CD14-positive monocyte (primary cell): Measurements from ENCODE around the gene CD247. TPM values are rescaled to one million over a fixed set of nuclear protein-coding genes. Genes with fewer than 3 reads are reported as not detected.

Experiments
- DNase-seq, 3 donors: peaks; one replicate each; pipeline ENCODE4 v3.0.0-alpha.2; 2011 to 2022
- H2AFZ ChIP-seq: 2 replicates; pipeline ENCODE4 v1.6.0; 2012; ENCODE audit warnings: mild to moderate bottlenecking, low read depth, low read length, inconsistent platforms; ENCODE audit not compliant: insufficient read depth, poor library complexity, severe bottlenecking
- H3K27ac ChIP-seq, 2 donors: 1 replicate in 1 of 2; 2 replicates in 1 of 2; pipeline ENCODE4 v1.5.1; 2012 to 2013; ENCODE audit warnings: low read length in 2 of 2, control low read depth in 1 of 2, inconsistent platforms in 1 of 2, low read depth in 1 of 2, mild to moderate bottlenecking in 1 of 2
- H3K27me3 ChIP-seq, 2 donors: one replicate each; pipeline versions ENCODE4 v1.6.0 to v1.6.1; 2011 to 2013; ENCODE audit warnings: low read length in 2 of 2; ENCODE audit not compliant: control insufficient read depth in 2 of 2, insufficient read depth in 2 of 2
- H3K36me3 ChIP-seq, 2 donors: replicated peaks in 1 of 2; 1 replicate in 1 of 2; 2 replicates in 1 of 2; pipeline versions ENCODE4 v1.5.1 to v1.6.1; 2012 to 2013; ENCODE audit warnings: low read length in 2 of 2, control low read depth in 1 of 2, inconsistent platforms in 1 of 2, mild to moderate bottlenecking in 1 of 2; ENCODE audit not compliant: insufficient read depth in 2 of 2, control insufficient read depth in 1 of 2
- H3K4me1 ChIP-seq, 2 donors: 1 replicate in 1 of 2; 2 replicates in 1 of 2; pipeline versions ENCODE4 v1.5.1 to v1.6.1; 2012 to 2013; ENCODE audit warnings: low read length in 2 of 2, control low read depth in 1 of 2, inconsistent platforms in 1 of 2, mild to moderate bottlenecking in 1 of 2, moderate library complexity in 1 of 2; ENCODE audit not compliant: insufficient read depth in 2 of 2, control insufficient read depth in 1 of 2
- H3K4me2 ChIP-seq: replicated peaks from 2 replicates; pipeline ENCODE3; 2012; ENCODE audit warnings: low read length, moderate library complexity, mild to moderate bottlenecking; ENCODE audit not compliant: poor library complexity, severe bottlenecking; ENCODE audit errors: extremely low read depth
- H3K4me3 ChIP-seq, 3 experiments: fragments of 200-600 bp in 1 of 3; sonication (generic) in 1 of 3; replicated peaks in 1 of 3; 1 replicate in 2 of 3; 2 replicates in 1 of 3; pipeline ENCODE4 v1.5.1; 2011 to 2013; ENCODE audit warnings: low read length in 3 of 3, mild to moderate bottlenecking in 3 of 3, control low read depth in 2 of 3, low read depth in 2 of 3, inconsistent platforms in 1 of 3, moderate library complexity in 1 of 3
- H3K79me2 ChIP-seq: 2 replicates; pipeline ENCODE4 v1.6.0; 2012; ENCODE audit warnings: mild to moderate bottlenecking, control low read depth, inconsistent platforms, low read length, moderate library complexity; ENCODE audit not compliant: insufficient read depth
- H3K9ac ChIP-seq: 2 replicates; pipeline ENCODE4 v1.6.0; 2017; ENCODE audit warnings: low read length, mild to moderate bottlenecking; ENCODE audit not compliant: insufficient read depth, poor library complexity, severe bottlenecking
- H3K9me3 ChIP-seq, 2 donors: replicated peaks in 1 of 2; 1 replicate in 1 of 2; 2 replicates in 1 of 2; pipeline versions ENCODE4 v1.5.1 to v1.6.1; 2012 to 2013; ENCODE audit warnings: low read length in 2 of 2, control low read depth in 1 of 2; ENCODE audit not compliant: control insufficient read depth in 1 of 2, insufficient read depth in 1 of 2
- H4K20me1 ChIP-seq: 2 replicates; pipeline ENCODE4 v1.6.0; 2012; ENCODE audit warnings: mild to moderate bottlenecking, low read length, control low read depth, moderate library complexity; ENCODE audit not compliant: insufficient read depth
- H3K27ac Mint-ChIP-seq, 7 donors: one replicate each; pipeline ENCODE4 v1.8.0; 2020; ENCODE audit warnings: mild to moderate bottlenecking in 7 of 7, mixed read lengths in 7 of 7, moderate library complexity in 6 of 7, inconsistent platforms in 2 of 7
- H3K27me3 Mint-ChIP-seq, 3 donors: one replicate each; pipeline ENCODE4 v1.8.0; 2021 to 2022; ENCODE audit warnings: low read depth in 3 of 3, mild to moderate bottlenecking in 3 of 3, mixed read lengths in 3 of 3, moderate library complexity in 3 of 3, inconsistent platforms in 1 of 3
- H3K36me3 Mint-ChIP-seq, 2 donors: one replicate each; pipeline ENCODE4 v1.8.0; 2020; ENCODE audit warnings: mixed read lengths in 2 of 2, inconsistent platforms in 1 of 2, mild to moderate bottlenecking in 1 of 2
- H3K4me1 Mint-ChIP-seq: one replicate; pipeline ENCODE4 v1.8.0; 2020; ENCODE audit warnings: mild to moderate bottlenecking, mixed read lengths
- H3K4me3 Mint-ChIP-seq, 2 donors: one replicate each; pipeline ENCODE4 v1.8.0; 2020; ENCODE audit warnings: mild to moderate bottlenecking in 2 of 2, mixed read lengths in 2 of 2, moderate library complexity in 1 of 2
- H3K9me3 Mint-ChIP-seq, 7 donors: one replicate each; pipeline ENCODE4 v1.8.0; 2020 to 2022; ENCODE audit warnings: mixed read lengths in 7 of 7, mild to moderate bottlenecking in 6 of 7, moderate library complexity in 6 of 7, inconsistent platforms in 2 of 7
- CTCF ChIP-seq: fragments of 200-600 bp; IDR thresholded peaks from one replicate; pipeline ENCODE4 v1.8.0; 2022; ENCODE audit warnings: antibody characterized with exemption, mild to moderate bottlenecking
- WGBS: methylation state at CpG from one replicate; pipeline ENCODE4 v1.1.5; 2013; ENCODE audit warnings: missing lambda C conversion rate; ENCODE audit not compliant: insufficient coverage; 5-methylcytosine and 5-hydroxymethylcytosine counted together
- intact Hi-C, 2 donors: fragments of 100-400 bp; cut with micrococcal nuclease; formaldehyde crosslinking; loops; one replicate each; pipeline versions ENCODE4 v1.15.0 to v1.15.1; 2023
- polyA plus RNA-seq, 3 donors: library from polyadenylated mRNA; depleted of rRNA in 1 of 3; unstranded in 2 of 3; stranded (reverse) in 1 of 3; fragments of 300-500 nt in 2 of 3; fragments of >200 nt in 1 of 3; fragmentation: Illumina TruSeq in 2 of 3; gene quantifications; 1 replicate in 2 of 3; 2 replicates in 1 of 3; pipeline ENCODE4 v1.2.3, GENCODE V29; 2012 to 2021

Gene CD247
- polyA plus RNA-seq, 3 donors = 0.29 to 1.8 (median 1.6) TPM

GRCh38 chr1:167542109-167543032 lies 24.0 kb upstream of the CD247 start:
- TF ChIP-seq CTCF = no peak
- Mint-ChIP-seq H3K4me1 (peaks cover 43% of the 10 kb centered on the region), H3K9me3 (no peaks in the 10 kb centered on the region), H3K4me3 (peak overlapping the region; percentile 20 to 68), H3K27me3 (peaks cover 0 to 2% (median 1%) of the 10 kb centered on the region in 3 donors), H3K27ac (peak overlapping the region; percentile 80 to 93 (median 89)), H3K36me3 (peaks cover 53 to 72% of the 10 kb centered on the region in 2 donors)
- Histone ChIP-seq H3K9ac (no peak overlapping the region), H3K4me1 (peaks cover 39 to 45% of the 10 kb centered on the region in 2 donors), H3K27me3 (no peaks in the 10 kb centered on the region), H4K20me1 (peaks cover 25% of the 10 kb centered on the region), H3K4me2 (peak overlapping the region; percentile 35), H3K9me3 (no peaks in the 10 kb centered on the region), H3K4me3 (peak overlapping the region in 1 of 3 experiments; percentile 24), H3K79me2 (peaks cover 52% of the 10 kb centered on the region), H2AFZ (no peak overlapping the region), H3K27ac (peak overlapping the region; percentile 44 to 72), H3K36me3 (peaks cover 34 to 55% of the 10 kb centered on the region in 2 donors)
- intact Hi-C loops = loop anchor here (10.0 kb wide), 1 partner anchor 318 kb away; the partner anchor contains the start of gene POU2F1 (in 2 of the 2)
- WGBS = 63% methylated on average over 3 of the region's 12 CpGs
- peak in 1 of 3 donors; percentile 54 for DNase-seq

- Histone ChIP-seq H2AFZ (no peak overlapping the region), H4K20me1 (peaks cover 25% of the 10 kb centered on the region), H3K4me3 (peak overlapping the region in 1 of 3 experiments; percentile 24), H3K4me2 (no peak overlapping the region), H3K79me2 (peaks cover 44% of the 10 kb centered on the region), H3K9ac (no peak overlapping the region), H3K27me3 (no peaks in the 10 kb centered on the region), H3K36me3 (peaks cover 34 to 48% of the 10 kb centered on the region in 2 donors), H3K27ac (peak overlapping the region; percentile 32 to 72), H3K4me1 (peaks cover 35 to 38% of the 10 kb centered on the region in 2 donors), H3K9me3 (no peaks in the 10 kb centered on the region)
- DNase-seq = no peak
- Mint-ChIP-seq H3K4me1 (peaks cover 39% of the 10 kb centered on the region), H3K27ac (peak overlapping the region; percentile 80 to 93 (median 86)), H3K9me3 (no peaks in the 10 kb centered on the region), H3K27me3 (peaks cover 0 to 2% (median 1%) of the 10 kb centered on the region in 3 donors), H3K4me3 (no peak overlapping the region), H3K36me3 (peaks cover 46 to 65% of the 10 kb centered on the region in 2 donors)
- no peak for TF ChIP-seq CTCF
- intact Hi-C loops = loop anchor here (10.0 kb wide), 1 partner anchor 317 kb away; the partner anchor contains the start of gene POU2F1 (in 2 of the 2)
- no CpG with 5 or more reads among the region's 1 CpG for WGBS
Observed at GRCh38 chr1:167541610-167542009, 23.3 kb upstream of the CD247 start.
